OCI-LY1 (cell line): ENCODE results near the gene CEACAM1.

Experiments used
- H2AFZ ChIP-seq: fragments of 200-600 bp; sonication (generic), shearing (Covaris generic); 2 replicates; pipeline ENCODE4 v1.6.0; 2014; ENCODE audit warnings: antibody characterized with exemption, mild to moderate bottlenecking, low read length
- H3F3A ChIP-seq: fragments of 200-600 bp; sonication (generic), shearing (Covaris generic); 2 replicates; pipeline ENCODE4 v1.6.0; 2014; ENCODE audit warnings: mild to moderate bottlenecking, antibody characterized with exemption, low read length, moderate library complexity; ENCODE audit not compliant: insufficient read depth
- H3K27ac ChIP-seq: fragments of 200-600 bp; sonication (generic); 2 replicates; pipeline ENCODE4 v1.5.1; 2014; ENCODE audit warnings: low read length, mixed run types, mild to moderate bottlenecking, low read depth; ENCODE audit not compliant: poor library complexity, severe bottlenecking
- H3K27me3 ChIP-seq: fragments of 200-600 bp; sonication (generic); 2 replicates; pipeline ENCODE4 v1.6.0; 2014; ENCODE audit warnings: antibody characterized with exemption, mild to moderate bottlenecking, low read length, moderate library complexity; ENCODE audit not compliant: insufficient read depth
- H3K36me3 ChIP-seq: fragments of 200-600 bp; sonication (generic); 2 replicates; pipeline ENCODE4 v1.6.1; 2014; ENCODE audit warnings: mild to moderate bottlenecking, antibody characterized with exemption, low read length, moderate library complexity, mixed read lengths; ENCODE audit not compliant: insufficient read depth
- H3K4me1 ChIP-seq: fragments of 200-600 bp; sonication (generic); 2 replicates; pipeline ENCODE4 v1.5.1; 2014; ENCODE audit warnings: mild to moderate bottlenecking, low read length, moderate library complexity; ENCODE audit not compliant: insufficient read depth, severe bottlenecking
- H3K4me2 ChIP-seq: fragments of 200-600 bp; sonication (generic), shearing (Covaris generic); 2 replicates; pipeline ENCODE4 v1.6.1; 2014; ENCODE audit warnings: low read length
- H3K4me3 ChIP-seq: fragments of 200-600 bp; sonication (generic); 2 replicates; pipeline ENCODE4 v1.5.1; 2014; ENCODE audit warnings: low read length, low read depth, mild to moderate bottlenecking, mixed read lengths; ENCODE audit not compliant: poor library complexity, severe bottlenecking
- H3K79me2 ChIP-seq: fragments of 200-600 bp; shearing (Covaris generic); 2 replicates; pipeline ENCODE4 v1.6.1; 2016; ENCODE audit warnings: mixed run types, low read length, mixed read lengths; ENCODE audit not compliant: insufficient read depth
- H3K9ac ChIP-seq: fragments of 200-600 bp; sonication (generic), shearing (Covaris generic); 2 replicates; pipeline ENCODE4 v1.6.1; 2014; ENCODE audit warnings: mild to moderate bottlenecking, low read length, mixed read lengths
- H3K9me2 ChIP-seq: fragments of 200-600 bp; sonication (generic), shearing (Covaris generic); 2 replicates; pipeline ENCODE4 v1.6.1; 2014; ENCODE audit warnings: low read depth, mild to moderate bottlenecking, low read length, mixed read lengths
- H3K9me3 ChIP-seq: fragments of 200-600 bp; shearing (Covaris generic); 2 replicates; pipeline ENCODE4 v1.6.1; 2014; ENCODE audit warnings: low read length, mixed read lengths
- H4K20me1 ChIP-seq: fragments of 200-600 bp; sonication (generic), shearing (Covaris generic); 2 replicates; pipeline ENCODE4 v1.6.0; 2016; ENCODE audit warnings: mild to moderate bottlenecking, low read length; ENCODE audit not compliant: insufficient read depth
- EZH2 ChIP-seq: fragments of 200-600 bp; sonication (generic), shearing (Covaris generic); IDR thresholded peaks from 2 replicates; pipeline ENCODE4 v1.8.0; 2017; ENCODE audit warnings: borderline replicate concordance, mixed run types, mild to moderate bottlenecking, antibody characterized with exemption, low read length, moderate library complexity, mixed read lengths
- TF ChIP-seq, protein P1 (sequence below): fragments of 200-600 bp; sonication (generic), shearing (Covaris generic); IDR thresholded peaks from 2 replicates; pipeline ENCODE4 v1.5.1; 2017; ENCODE audit warnings: mild to moderate bottlenecking, antibody characterized with exemption, low read length, moderate library complexity, mixed read lengths

CEACAM1 gene

GRCh38 chr19:42555801-42556200 lies 27.5 kb upstream of the CEACAM1 start:
- Histone ChIP-seq H3K4me3 (no peak overlapping the region), H4K20me1 (no peaks in the 10 kb centered on the region), H3K27me3 (no peaks in the 10 kb centered on the region), H3K36me3 (no peaks in the 10 kb centered on the region), H3K79me2 (no peaks in the 10 kb centered on the region), H2AFZ (no peak overlapping the region), H3K4me1 (no peaks in the 10 kb centered on the region), H3F3A (no peaks in the 10 kb centered on the region), H3K9ac (no peak overlapping the region), H3K27ac (no peak overlapping the region), H3K9me3 (no peaks in the 10 kb centered on the region), H3K9me2 (no peaks in the 10 kb centered on the region), H3K4me2 (no peak overlapping the region)
- TF ChIP-seq EZH2 = no peak
- TF ChIP-seq, protein P1, sequence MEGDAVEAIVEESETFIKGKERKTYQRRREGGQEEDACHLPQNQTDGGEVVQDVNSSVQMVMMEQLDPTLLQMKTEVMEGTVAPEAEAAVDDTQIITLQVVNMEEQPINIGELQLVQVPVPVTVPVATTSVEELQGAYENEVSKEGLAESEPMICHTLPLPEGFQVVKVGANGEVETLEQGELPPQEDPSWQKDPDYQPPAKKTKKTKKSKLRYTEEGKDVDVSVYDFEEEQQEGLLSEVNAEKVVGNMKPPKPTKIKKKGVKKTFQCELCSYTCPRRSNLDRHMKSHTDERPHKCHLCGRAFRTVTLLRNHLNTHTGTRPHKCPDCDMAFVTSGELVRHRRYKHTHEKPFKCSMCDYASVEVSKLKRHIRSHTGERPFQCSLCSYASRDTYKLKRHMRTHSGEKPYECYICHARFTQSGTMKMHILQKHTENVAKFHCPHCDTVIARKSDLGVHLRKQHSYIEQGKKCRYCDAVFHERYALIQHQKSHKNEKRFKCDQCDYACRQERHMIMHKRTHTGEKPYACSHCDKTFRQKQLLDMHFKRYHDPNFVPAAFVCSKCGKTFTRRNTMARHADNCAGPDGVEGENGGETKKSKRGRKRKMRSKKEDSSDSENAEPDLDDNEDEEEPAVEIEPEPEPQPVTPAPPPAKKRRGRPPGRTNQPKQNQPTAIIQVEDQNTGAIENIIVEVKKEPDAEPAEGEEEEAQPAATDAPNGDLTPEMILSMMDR = no peak

GRCh38 chr19:42555317-42555716 lies 27.0 kb upstream of the CEACAM1 start:
- no peaks in the 10 kb centered on the region for H3F3A ChIP-seq
- H3K27ac ChIP-seq = no peak overlapping the region
- H2AFZ ChIP-seq = no peak overlapping the region
- H3K9ac ChIP-seq = no peak overlapping the region
- no peaks in the 10 kb centered on the region for H3K4me1 ChIP-seq
- H3K79me2 ChIP-seq = no peaks in the 10 kb centered on the region
- H3K36me3 ChIP-seq = no peaks in the 10 kb centered on the region
- no peaks in the 10 kb centered on the region for H4K20me1 ChIP-seq
- H3K4me3 ChIP-seq = no peak overlapping the region
- H3K9me3 ChIP-seq = no peaks in the 10 kb centered on the region
- TF ChIP-seq, protein P1 = no peak
- TF ChIP-seq EZH2 = no peak
- no peak overlapping the region for H3K4me2 ChIP-seq
- no peaks in the 10 kb centered on the region for H3K9me2 ChIP-seq
- no peaks in the 10 kb centered on the region for H3K27me3 ChIP-seq

DNA sequence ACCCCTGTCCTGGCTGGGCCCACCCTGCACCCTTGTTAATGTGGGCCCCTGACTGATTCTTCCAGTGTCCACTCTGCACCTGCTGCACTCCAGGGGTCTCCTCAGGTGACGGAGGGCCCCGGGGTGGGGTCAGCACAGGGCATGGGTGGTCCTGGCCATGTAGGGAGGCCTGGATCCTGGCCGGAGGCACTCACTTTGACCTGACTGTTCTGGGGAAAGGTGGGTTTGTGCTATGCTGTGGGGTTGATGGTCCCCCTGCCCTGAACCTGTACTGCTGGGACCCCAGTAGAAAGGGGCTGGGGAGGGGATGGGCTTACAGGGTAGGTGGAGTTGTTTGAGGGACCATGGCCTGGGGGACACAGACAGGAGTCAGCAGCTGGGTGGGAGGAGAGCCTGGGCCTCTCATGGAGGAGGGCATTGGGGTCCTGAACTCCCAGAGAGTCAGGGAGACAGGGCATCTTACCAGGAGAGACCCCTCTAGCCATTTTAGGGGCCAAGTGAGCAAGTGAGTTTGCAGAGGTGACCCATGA lies 25.8 kb upstream of the CEACAM1 start:
- TF ChIP-seq, protein P1 = no peak
- TF ChIP-seq EZH2 = no peak
- Histone ChIP-seq H3K4me3 (no peak overlapping the region), H3K36me3 (no peaks in the 10 kb centered on the region), H4K20me1 (no peaks in the 10 kb centered on the region), H3K4me1 (no peaks in the 10 kb centered on the region), H3K9me3 (no peaks in the 10 kb centered on the region), H3K27ac (no peak overlapping the region), H2AFZ (no peak overlapping the region), H3K9ac (no peak overlapping the region), H3K4me2 (no peak overlapping the region), H3K79me2 (no peaks in the 10 kb centered on the region), H3K27me3 (no peaks in the 10 kb centered on the region), H3K9me2 (no peaks in the 10 kb centered on the region), H3F3A (no peaks in the 10 kb centered on the region)
